ENCODE data around the gene MAP3K5.
"Not testable (repeated sequence)": the region's sequence is repeated elsewhere in the genome, so short reads cannot be mapped to it uniquely, and the experiment has no call there.

MAP3K5 gene

GRCh38 chr6:136612666-136613389 is 179.4 kb downstream of the MAP3K5 start:
- no peak for DNase-seq (ENCODE audit: low read depth in 2 of 2, low spot score in 1 of 2)

GRCh38 chr6:136611746-136612145 is 180.5 kb downstream of the MAP3K5 start:
- DNase-seq (ENCODE audit: low read depth in 2 of 2, low spot score in 1 of 2) = no peak

GRCh38 chr6:136611133-136611532 is 181.1 kb downstream of the MAP3K5 start:
- DNase-seq (ENCODE audit: low read depth in 2 of 2, low spot score in 1 of 2) = no peak

- DNase-seq (ENCODE audit: low read depth in 2 of 2, low spot score in 1 of 2) = no peak
These were observed 182.2 kb downstream of the MAP3K5 start for GRCh38 chr6:136609873-136610706.

GRCh38 chr6:136608991-136609390 is 183.3 kb downstream of the MAP3K5 start:
- no peak for DNase-seq (ENCODE audit: low read depth in 2 of 2, low spot score in 1 of 2)

- DNase-seq (ENCODE audit: low read depth in 2 of 2, low spot score in 1 of 2) = peak; percentile 44 to 56
These were observed 184.1 kb downstream of the MAP3K5 start for GRCh38 chr6:136607932-136608772.

- DNase-seq (ENCODE audit: low read depth in 2 of 2, low spot score in 1 of 2) = no peak
These were observed 184.9 kb downstream of the MAP3K5 start for GRCh38 chr6:136607204-136607931.

GRCh38 chr6:136604928-136605510 is 187.3 kb downstream of the MAP3K5 start:
- DNase-seq (ENCODE audit: low read depth in 2 of 2, low spot score in 1 of 2) = no peak

- DNase-seq (ENCODE audit: low read depth in 2 of 2, low spot score in 1 of 2) = no peak
These were observed 187.9 kb downstream of the MAP3K5 start for GRCh38 chr6:136604328-136604825.

- no peak for DNase-seq (ENCODE audit: low read depth in 2 of 2, low spot score in 1 of 2)
These were observed 191.5 kb downstream of the MAP3K5 start for GRCh38 chr6:136600818-136601217.

- DNase-seq (ENCODE audit: low read depth in 2 of 2, low spot score in 1 of 2) = no peak
These were observed 192.8 kb downstream of the MAP3K5 start for GRCh38 chr6:136599329-136600011.

GRCh38 chr6:136598048-136598447 is 194.2 kb downstream of the MAP3K5 start:
- DNase-seq (ENCODE audit: low read depth in 2 of 2, low spot score in 1 of 2) = no peak

- no peak for DNase-seq (ENCODE audit: low read depth in 2 of 2, low spot score in 1 of 2)
These were observed 197.6 kb downstream of the MAP3K5 start for GRCh38 chr6:136594671-136595070.

GRCh38 chr6:136593748-136594490 is 198.4 kb downstream of the MAP3K5 start:
- no peak for DNase-seq (ENCODE audit: low read depth in 2 of 2, low spot score in 1 of 2)

- DNase-seq (ENCODE audit: low read depth in 2 of 2, low spot score in 1 of 2) = no peak
These were observed 199.2 kb downstream of the MAP3K5 start for GRCh38 chr6:136592930-136593673.

- DNase-seq (ENCODE audit: low read depth in 2 of 2, low spot score in 1 of 2) = no peak
These were observed 200.7 kb downstream of the MAP3K5 start for GRCh38 chr6:136591617-136592016.

- not testable (repeated sequence) for DNase-seq (ENCODE audit: low read depth in 2 of 2, low spot score in 1 of 2)
These were observed 201.4 kb downstream of the MAP3K5 start for GRCh38 chr6:136590846-136591245.

- DNase-seq (ENCODE audit: low read depth in 2 of 2, low spot score in 1 of 2) = no peak
These were observed 204.8 kb downstream of the MAP3K5 start for GRCh38 chr6:136587527-136587926.
